HG03159 (cell line): ENCODE measurements around the gene RBFOX1.
"Not testable (repeated sequence)": the region's sequence is repeated elsewhere in the genome, so short reads cannot be mapped to it uniquely, and the experiment has no call there.

Experiments
- ATAC-seq: cut with Tn5 transposase; IDR thresholded peaks from one replicate; pipeline ENCODE4 v1.9.1; 2021; ENCODE audit warnings: mild to moderate bottlenecking, moderate library complexity; ENCODE audit not compliant: unreplicated experiment

Gene RBFOX1

GRCh38 chr16:7452090-7452489, 119.4 kb downstream of the RBFOX1 start:
- ATAC-seq = no peak

GRCh38 chr16:7456211-7456610, 123.6 kb downstream of the RBFOX1 start:
- no peak for ATAC-seq

GRCh38 chr16:7458144-7458543, 125.5 kb downstream of the RBFOX1 start:
- no peak for ATAC-seq

DNA sequence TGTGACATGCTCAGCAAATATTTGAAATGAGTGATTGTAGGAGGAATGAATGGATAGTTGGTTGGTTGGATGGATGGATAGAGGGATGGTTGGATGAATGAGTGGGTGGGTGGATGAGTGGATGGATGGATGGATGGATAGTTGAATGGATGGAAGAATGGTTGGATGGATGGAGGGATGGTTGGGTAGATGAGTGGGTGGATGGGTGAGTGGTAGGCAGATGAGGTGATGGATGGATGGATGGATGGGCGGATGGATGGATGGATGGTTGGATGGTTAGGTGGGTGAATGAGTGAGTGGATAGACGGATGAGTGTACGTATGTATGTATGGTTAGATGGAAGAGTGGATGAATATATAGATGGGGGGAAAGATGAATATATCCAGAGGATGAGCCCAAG, 137.7 kb downstream of the RBFOX1 start:
- ATAC-seq = no peak

GRCh38 chr16:7471268-7471667, 138.6 kb downstream of the RBFOX1 start:
- ATAC-seq = no peak

DNA sequence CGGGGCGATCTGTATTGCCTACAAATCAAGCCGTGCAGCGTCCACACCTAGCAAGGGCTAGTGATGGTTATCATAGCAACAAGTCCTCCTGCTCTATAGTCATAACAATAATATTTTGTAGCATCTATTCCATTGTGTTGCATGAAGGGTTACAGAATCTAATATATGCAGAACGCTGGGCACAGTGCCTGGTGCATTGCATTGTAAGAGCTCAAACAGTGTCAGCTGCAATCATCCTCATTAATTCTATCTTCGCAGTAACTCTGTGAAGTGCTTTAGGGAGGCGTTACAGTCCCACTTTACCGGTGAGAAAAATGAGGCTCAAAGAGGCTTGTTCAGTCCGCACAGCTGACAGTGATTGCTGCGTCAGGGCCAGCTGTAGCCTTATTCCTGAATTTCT, 149.4 kb downstream of the RBFOX1 start:
- ATAC-seq = no peak

DNA sequence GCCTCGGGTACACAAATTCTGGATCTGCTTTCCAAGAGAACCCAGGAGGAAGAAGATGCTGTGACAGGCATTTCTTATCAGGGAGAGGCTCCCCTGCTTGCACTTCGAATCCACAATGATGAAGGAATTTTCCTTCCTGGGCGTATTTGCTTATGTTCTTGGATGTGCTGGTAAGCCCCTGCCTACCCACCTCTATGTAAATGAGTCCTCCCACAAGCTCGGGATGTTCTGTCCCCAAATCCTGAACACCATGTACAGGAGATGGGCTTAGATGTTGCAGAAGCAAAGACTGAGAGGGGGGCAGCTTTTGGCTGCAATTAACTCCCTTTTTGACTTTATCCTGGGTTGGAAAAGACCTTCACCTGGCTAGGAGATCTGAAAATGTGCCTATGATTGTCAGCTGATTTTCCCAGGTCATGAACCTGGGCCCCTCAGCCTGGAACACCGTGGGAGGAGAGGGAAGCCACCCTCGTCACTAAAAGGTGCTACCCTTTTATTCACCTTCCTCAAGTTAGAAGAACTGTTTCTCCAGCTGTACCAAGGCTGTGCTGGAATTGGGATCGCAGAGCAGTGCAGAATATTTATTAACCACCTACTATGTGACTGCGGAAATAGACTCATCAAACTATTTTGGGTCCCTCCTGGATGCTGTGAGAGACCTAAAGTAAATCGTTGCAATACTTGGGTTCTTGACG, 150.1 kb downstream of the RBFOX1 start:
- ATAC-seq = no peak

GRCh38 chr16:7487574-7488323, 155.1 kb downstream of the RBFOX1 start:
- ATAC-seq = no peak

GRCh38 chr16:7492122-7492521, 159.5 kb downstream of the RBFOX1 start:
- no peak for ATAC-seq

GRCh38 chr16:7493133-7493532, 160.5 kb downstream of the RBFOX1 start:
- ATAC-seq = no peak

GRCh38 chr16:7497691-7498090, 165.0 kb downstream of the RBFOX1 start:
- ATAC-seq = no peak

DNA sequence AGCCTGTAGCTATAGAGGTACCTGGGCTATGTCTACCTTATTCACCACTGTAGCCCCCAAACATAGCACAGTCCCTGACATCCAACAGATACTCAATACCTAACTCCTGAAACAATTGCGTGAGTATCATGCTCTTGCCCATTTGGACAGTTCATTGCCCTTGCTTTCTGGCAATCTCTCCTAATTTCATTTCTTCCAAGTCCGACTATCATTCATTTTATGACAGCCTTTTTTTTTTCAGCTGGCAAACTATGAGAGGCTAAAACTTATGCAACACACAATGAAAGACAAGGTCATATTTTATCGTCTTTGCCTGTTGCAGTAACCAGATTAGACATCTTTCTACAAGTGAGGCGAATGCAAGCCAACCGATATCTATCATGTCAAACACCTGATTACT, 169.2 kb downstream of the RBFOX1 start:
- no peak for ATAC-seq

DNA sequence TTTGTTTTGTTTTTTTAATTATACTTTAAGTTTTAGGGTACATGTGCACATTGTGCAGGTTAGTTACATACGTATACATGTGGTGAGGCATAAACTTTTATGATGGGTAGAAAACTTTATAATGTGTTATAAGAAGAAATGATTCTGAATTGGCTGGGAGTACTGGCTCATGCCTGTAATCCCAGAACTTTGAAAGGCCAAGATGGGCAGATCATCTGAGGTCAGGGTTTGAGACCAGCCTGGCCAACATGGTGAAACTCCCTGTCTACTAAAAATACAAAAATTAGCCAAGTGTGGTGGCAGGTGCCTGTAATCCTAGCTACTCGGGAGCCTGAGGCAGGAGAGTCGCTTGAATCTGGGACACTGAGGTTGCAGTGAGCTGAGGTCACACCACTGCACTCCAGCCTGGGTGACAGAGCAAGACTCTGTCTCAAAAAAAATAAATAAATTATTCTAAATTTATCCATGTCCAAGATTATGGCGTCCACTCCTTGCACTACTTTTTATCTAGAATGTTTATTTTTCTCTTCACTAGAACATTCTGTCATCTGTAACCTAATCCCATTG, 170.0 kb downstream of the RBFOX1 start:
- ATAC-seq = not testable (repeated sequence)

DNA sequence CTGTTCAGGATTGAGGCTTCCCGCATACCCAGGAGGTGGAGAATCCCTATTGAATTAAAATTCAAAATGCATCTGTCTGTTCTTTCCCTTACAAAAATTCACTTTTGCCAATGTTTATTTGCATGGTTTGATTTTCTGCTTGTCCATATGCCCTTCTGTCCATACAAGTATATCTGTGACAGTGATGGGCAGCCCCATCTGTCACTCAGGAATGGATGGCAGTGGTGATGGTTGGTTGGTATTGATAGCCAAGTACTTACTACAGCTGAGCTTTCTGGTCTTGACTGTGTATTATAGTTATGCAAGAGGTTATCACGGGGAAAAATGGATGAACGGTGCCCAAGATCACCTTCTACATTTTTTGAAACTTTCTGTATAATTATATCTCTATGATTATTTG, 171.0 kb downstream of the RBFOX1 start:
- no peak for ATAC-seq

- ATAC-seq = no peak
These were observed 172.2 kb downstream of the RBFOX1 start for GRCh38 chr16:7504844-7505243.

- no peak for ATAC-seq
These were observed 172.8 kb downstream of the RBFOX1 start for GRCh38 chr16:7505495-7505894.

- no peak for ATAC-seq
These were observed 173.7 kb downstream of the RBFOX1 start for GRCh38 chr16:7506363-7506762.

- no peak for ATAC-seq
These were observed 176.0 kb downstream of the RBFOX1 start for GRCh38 chr16:7508656-7509055.

- ATAC-seq = no peak
These were observed 177.4 kb downstream of the RBFOX1 start for GRCh38 chr16:7509963-7510601.

DNA sequence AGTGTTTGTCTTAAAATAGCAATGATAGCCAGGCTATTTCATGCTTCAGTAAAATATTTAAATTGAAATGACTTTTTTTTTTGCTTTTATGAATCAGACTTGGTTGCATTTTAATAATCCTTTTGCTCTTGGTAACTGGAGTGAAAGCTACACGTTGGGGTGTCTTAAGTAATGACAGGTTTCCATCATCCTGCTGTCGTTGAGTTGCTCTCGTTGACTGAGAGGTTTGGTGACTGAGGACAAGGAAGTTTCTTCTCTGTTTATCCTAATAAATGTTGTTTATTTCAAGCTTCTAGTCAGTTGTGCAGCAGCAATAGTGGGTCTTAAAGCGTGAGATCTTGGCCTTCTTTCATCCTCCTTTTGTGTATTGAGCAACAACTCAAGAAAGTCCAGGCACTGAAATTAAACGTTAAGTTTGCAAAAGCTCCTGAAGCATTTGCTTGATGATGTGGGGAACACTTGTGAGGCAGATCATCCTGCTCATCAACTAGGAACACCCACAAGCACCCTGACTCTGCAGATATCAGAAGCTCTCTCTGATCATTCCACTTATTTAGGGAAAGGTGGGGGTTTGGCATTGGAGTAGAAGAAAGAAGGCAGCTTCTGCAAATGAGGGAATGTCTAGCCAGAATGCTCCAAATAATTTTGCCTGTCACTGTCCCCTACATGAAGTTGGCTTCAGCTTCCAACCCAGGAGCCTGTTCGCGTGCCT, 179.1 kb downstream of the RBFOX1 start:
- ATAC-seq = no peak

- no peak for ATAC-seq
These were observed 179.9 kb downstream of the RBFOX1 start for GRCh38 chr16:7512503-7512902.
